Measurements from ENCODE around the gene PRR36.

PRR36 gene

GRCh38 chr19:7887408-7888144, 13.4 kb upstream of the PRR36 start:
- Histone ChIP-seq H3K18ac (ENCODE audit: low read length) (peak overlapping the region; percentile 89), H3K27ac (replicated peaks; ENCODE audit: low read length) (no peak overlapping the region), H4K8ac (ENCODE audit: low read depth, low read length) (no peak overlapping the region), H2BK12ac (ENCODE audit: low read length) (no peak overlapping the region), H4K91ac (ENCODE audit: low read depth, low read length, poor library complexity) (no peak overlapping the region), H2BK5ac (ENCODE audit: low read length) (peak overlapping the region; percentile 53), H3K14ac (ENCODE audit: low read length) (no peak overlapping the region), H3K79me1 (ENCODE audit: low read depth, low read length) (no peaks in the 10 kb centered on the region), H3K4ac (ENCODE audit: low read length) (no peak overlapping the region), H3K9ac (ENCODE audit: low read depth, low read length, poor library complexity) (no peak overlapping the region), H3K4me3 (ENCODE audit: low read length in 2 of 2) (no peak overlapping the region), H3K4me1 (ENCODE audit: control insufficient read depth in 2 of 2, insufficient read depth in 1 of 2, low read depth in 1 of 2, low read length in 2 of 2) (peaks cover 0 to 7% of the 10 kb centered on the region in 2 donors), H3K27me3 (ENCODE audit: control insufficient read depth in 3 of 3, insufficient read depth in 3 of 3, low read depth in 1 of 3, low read length in 3 of 3) (peaks cover 0 to 43% (median 19%) of the 10 kb centered on the region in 3 experiments), H2AK5ac (ENCODE audit: low read depth, low read length) (peak overlapping the region; percentile 81), H3K9me3 (replicated peaks in 1 of 2; ENCODE audit: control insufficient read depth in 2 of 2, insufficient read depth in 1 of 2, low read depth in 1 of 2, low read length in 2 of 2) (no peaks in the 10 kb centered on the region), H2AFZ (ENCODE audit: low read length) (no peak overlapping the region), H3K4me2 (ENCODE audit: insufficient read depth, low read length, poor library complexity, severe bottlenecking) (peak overlapping the region; percentile 81), H2BK120ac (ENCODE audit: low read depth, low read length) (peak overlapping the region; percentile 31), H2BK15ac (ENCODE audit: low read length) (peak overlapping the region; percentile 38), H3K36me3 (replicated peaks in 1 of 2; ENCODE audit: control insufficient read depth in 2 of 2, insufficient read depth in 2 of 2, low read length in 2 of 2) (no peaks in the 10 kb centered on the region), H3K23ac (ENCODE audit: low read depth, low read length, poor library complexity) (peak overlapping the region; percentile 65)
- WGBS, 2 donors (ENCODE audit: extremely low coverage in 2 of 2, insufficient read length in 2 of 2, insufficient replicate concordance in 1 of 2): no CpG with 5 or more reads among the region's 16 CpGs
- DNase-seq (ENCODE audit: low spot score): no peak

GRCh38 chr19:7885818-7886217, 11.6 kb upstream of the PRR36 start:
- H3K4me1 ChIP-seq (ENCODE audit: control insufficient read depth in 2 of 2, insufficient read depth in 1 of 2, low read depth in 1 of 2, low read length in 2 of 2): peaks cover 0 to 3% of the 10 kb centered on the region in 2 donors
- no peaks in the 10 kb centered on the region for H3K79me1 ChIP-seq (ENCODE audit: low read depth, low read length)
- no peak overlapping the region for H3K4me3 ChIP-seq (ENCODE audit: low read length in 2 of 2)
- no CpG with 5 or more reads among the region's 8 CpGs for WGBS, 2 donors (ENCODE audit: extremely low coverage in 2 of 2, insufficient read length in 2 of 2, insufficient replicate concordance in 1 of 2)
- no peak overlapping the region for H4K8ac ChIP-seq (ENCODE audit: low read depth, low read length)
- H2AFZ ChIP-seq (ENCODE audit: low read length): no peak overlapping the region
- no peak overlapping the region for H3K9ac ChIP-seq (ENCODE audit: low read depth, low read length, poor library complexity)
- H2BK5ac ChIP-seq (ENCODE audit: low read length): no peak overlapping the region
- H3K27ac ChIP-seq (replicated peaks; ENCODE audit: low read length): no peak overlapping the region
- no peaks in the 10 kb centered on the region for H3K36me3 ChIP-seq (replicated peaks in 1 of 2; ENCODE audit: control insufficient read depth in 2 of 2, insufficient read depth in 2 of 2, low read length in 2 of 2)
- no peak overlapping the region for H3K4ac ChIP-seq (ENCODE audit: low read length)
- H2BK12ac ChIP-seq (ENCODE audit: low read length): no peak overlapping the region
- no peak overlapping the region for H2BK120ac ChIP-seq (ENCODE audit: low read depth, low read length)
- H3K14ac ChIP-seq (ENCODE audit: low read length): no peak overlapping the region
- H3K4me2 ChIP-seq (ENCODE audit: insufficient read depth, low read length, poor library complexity, severe bottlenecking): no peak overlapping the region
- no peaks in the 10 kb centered on the region for H3K9me3 ChIP-seq (replicated peaks in 1 of 2; ENCODE audit: control insufficient read depth in 2 of 2, insufficient read depth in 1 of 2, low read depth in 1 of 2, low read length in 2 of 2)
- H3K23ac ChIP-seq (ENCODE audit: low read depth, low read length, poor library complexity): no peak overlapping the region
- no peak for DNase-seq (ENCODE audit: low spot score)
- H2BK15ac ChIP-seq (ENCODE audit: low read length): no peak overlapping the region
- H3K18ac ChIP-seq (ENCODE audit: low read length): no peak overlapping the region
- H2AK5ac ChIP-seq (ENCODE audit: low read depth, low read length): no peak overlapping the region
- H3K27me3 ChIP-seq (ENCODE audit: control insufficient read depth in 3 of 3, insufficient read depth in 3 of 3, low read depth in 1 of 3, low read length in 3 of 3): peaks cover 0 to 41% (median 19%) of the 10 kb centered on the region in 3 experiments
- no peak overlapping the region for H4K91ac ChIP-seq (ENCODE audit: low read depth, low read length, poor library complexity)

GRCh38 chr19:7883796-7884570, 9.8 kb upstream of the PRR36 start:
- Histone ChIP-seq H2BK5ac (ENCODE audit: low read length) (no peak overlapping the region), H4K8ac (ENCODE audit: low read depth, low read length) (no peak overlapping the region), H3K9me3 (replicated peaks in 1 of 2; ENCODE audit: control insufficient read depth in 2 of 2, insufficient read depth in 1 of 2, low read depth in 1 of 2, low read length in 2 of 2) (no peaks in the 10 kb centered on the region), H3K27ac (replicated peaks; ENCODE audit: low read length) (no peak overlapping the region), H2AK5ac (ENCODE audit: low read depth, low read length) (no peak overlapping the region), H3K79me1 (ENCODE audit: low read depth, low read length) (no peaks in the 10 kb centered on the region), H3K14ac (ENCODE audit: low read length) (no peak overlapping the region), H2AFZ (ENCODE audit: low read length) (no peak overlapping the region), H3K36me3 (replicated peaks in 1 of 2; ENCODE audit: control insufficient read depth in 2 of 2, insufficient read depth in 2 of 2, low read length in 2 of 2) (no peaks in the 10 kb centered on the region), H3K23ac (ENCODE audit: low read depth, low read length, poor library complexity) (no peak overlapping the region), H3K4me1 (ENCODE audit: control insufficient read depth in 2 of 2, insufficient read depth in 1 of 2, low read depth in 1 of 2, low read length in 2 of 2) (peaks cover 0 to 3% of the 10 kb centered on the region in 2 donors), H3K18ac (ENCODE audit: low read length) (no peak overlapping the region), H3K4ac (ENCODE audit: low read length) (no peak overlapping the region), H3K4me3 (ENCODE audit: low read length in 2 of 2) (no peak overlapping the region), H3K4me2 (ENCODE audit: insufficient read depth, low read length, poor library complexity, severe bottlenecking) (no peak overlapping the region), H4K91ac (ENCODE audit: low read depth, low read length, poor library complexity) (no peak overlapping the region), H2BK12ac (ENCODE audit: low read length) (no peak overlapping the region), H3K27me3 (ENCODE audit: control insufficient read depth in 3 of 3, insufficient read depth in 3 of 3, low read depth in 1 of 3, low read length in 3 of 3) (peaks cover 0 to 29% (median 15%) of the 10 kb centered on the region in 3 experiments), H2BK15ac (ENCODE audit: low read length) (no peak overlapping the region), H3K9ac (ENCODE audit: low read depth, low read length, poor library complexity) (no peak overlapping the region), H2BK120ac (ENCODE audit: low read depth, low read length) (no peak overlapping the region)
- no peak for DNase-seq (ENCODE audit: low spot score)
- WGBS, 2 donors (ENCODE audit: extremely low coverage in 2 of 2, insufficient read length in 2 of 2, insufficient replicate concordance in 1 of 2): no CpG with 5 or more reads among the region's 2 CpGs

GRCh38 chr19:7883105-7883504, 8.9 kb upstream of the PRR36 start:
- no peak overlapping the region for H4K91ac ChIP-seq (ENCODE audit: low read depth, low read length, poor library complexity)
- H3K36me3 ChIP-seq (replicated peaks in 1 of 2; ENCODE audit: control insufficient read depth in 2 of 2, insufficient read depth in 2 of 2, low read length in 2 of 2): no peaks in the 10 kb centered on the region
- peaks cover 0 to 20% (median 8%) of the 10 kb centered on the region in 3 experiments for H3K27me3 ChIP-seq (ENCODE audit: control insufficient read depth in 3 of 3, insufficient read depth in 3 of 3, low read depth in 1 of 3, low read length in 3 of 3)
- H2BK5ac ChIP-seq (ENCODE audit: low read length): no peak overlapping the region
- H2AK5ac ChIP-seq (ENCODE audit: low read depth, low read length): no peak overlapping the region
- no CpG with 5 or more reads among the region's 4 CpGs for WGBS, 2 donors (ENCODE audit: extremely low coverage in 2 of 2, insufficient read length in 2 of 2, insufficient replicate concordance in 1 of 2)
- no peak overlapping the region for H3K4ac ChIP-seq (ENCODE audit: low read length)
- H3K14ac ChIP-seq (ENCODE audit: low read length): no peak overlapping the region
- H3K79me1 ChIP-seq (ENCODE audit: low read depth, low read length): no peaks in the 10 kb centered on the region
- H2BK120ac ChIP-seq (ENCODE audit: low read depth, low read length): no peak overlapping the region
- H3K4me3 ChIP-seq (ENCODE audit: low read length in 2 of 2): no peak overlapping the region
- H2BK15ac ChIP-seq (ENCODE audit: low read length): no peak overlapping the region
- H3K4me1 ChIP-seq (ENCODE audit: control insufficient read depth in 2 of 2, insufficient read depth in 1 of 2, low read depth in 1 of 2, low read length in 2 of 2): no peaks in the 10 kb centered on the region
- no peak overlapping the region for H3K9ac ChIP-seq (ENCODE audit: low read depth, low read length, poor library complexity)
- no peak overlapping the region for H3K27ac ChIP-seq (replicated peaks; ENCODE audit: low read length)
- H2AFZ ChIP-seq (ENCODE audit: low read length): no peak overlapping the region
- H3K18ac ChIP-seq (ENCODE audit: low read length): no peak overlapping the region
- H4K8ac ChIP-seq (ENCODE audit: low read depth, low read length): no peak overlapping the region
- no peaks in the 10 kb centered on the region for H3K9me3 ChIP-seq (replicated peaks in 1 of 2; ENCODE audit: control insufficient read depth in 2 of 2, insufficient read depth in 1 of 2, low read depth in 1 of 2, low read length in 2 of 2)
- H2BK12ac ChIP-seq (ENCODE audit: low read length): no peak overlapping the region
- H3K4me2 ChIP-seq (ENCODE audit: insufficient read depth, low read length, poor library complexity, severe bottlenecking): no peak overlapping the region
- DNase-seq (ENCODE audit: low spot score): no peak
- no peak overlapping the region for H3K23ac ChIP-seq (ENCODE audit: low read depth, low read length, poor library complexity)
